Upper lobe of left lung (tissue), 6 donors: ENCODE measurements around the gene KRTAP10-4. TPM values are rescaled to one million over a fixed set of nuclear protein-coding genes. Genes with fewer than 3 reads are reported as not detected.

Experiments
- ATAC-seq, 2 donors: fragments of 200-7000 bp; cut with Tn5 transposase; one replicate each; pipeline ENCODE4 v1.9.1; 2022; ENCODE audit warnings: mild to moderate bottlenecking in 2 of 2, moderate library complexity in 2 of 2; ENCODE audit not compliant: low FRiP score in 2 of 2
- DNase-seq, 2 donors: peaks; one replicate each; pipeline ENCODE4 v3.0.0-alpha.2; 2019 to 2020
- H3K27ac ChIP-seq, 4 donors: fragments of 200-600 bp; sonication (generic); one replicate each; pipeline ENCODE4 v1.5.1; 2016 to 2019
- H3K27me3 ChIP-seq, 4 donors: fragments of 200-600 bp; sonication (generic); one replicate each; pipeline ENCODE4 v1.5.1; 2017 to 2019
- H3K36me3 ChIP-seq, 4 donors: fragments of 200-600 bp; sonication (generic); one replicate each; pipeline ENCODE4 v1.5.1; 2016 to 2019
- H3K4me1 ChIP-seq, 4 donors: fragments of 200-600 bp; sonication (generic); one replicate each; pipeline ENCODE4 v1.5.1; 2018 to 2019
- H3K4me3 ChIP-seq, 4 donors: fragments of 200-600 bp; sonication (generic); one replicate each; pipeline ENCODE4 v1.5.1; 2017 to 2019; ENCODE audit warnings: mild to moderate bottlenecking in 2 of 4, moderate library complexity in 1 of 4
- H3K9me3 ChIP-seq, 4 donors: fragments of 200-600 bp; sonication (generic); one replicate each; pipeline ENCODE4 v1.5.1; 2018 to 2019
- CTCF ChIP-seq, 6 experiments: fragments of 450-650 bp in 4 of 6; fragments of 200-600 bp in 2 of 6; sonication (generic) in 2 of 6; IDR thresholded peaks; one replicate each; pipeline ENCODE4 v1.5.1; 2016 to 2019; ENCODE audit warnings: antibody characterized with exemption in 6 of 6
- EP300 ChIP-seq, 4 donors: sonication (generic); formaldehyde crosslinking; IDR thresholded peaks; one replicate each; pipeline ENCODE4 v1.5.1; 2017; ENCODE audit warnings: antibody characterized with exemption in 4 of 4, control low read depth in 2 of 4
- POLR2A ChIP-seq, 4 donors: fragments of 450-650 bp; IDR thresholded peaks; one replicate each; pipeline ENCODE4 v1.5.1; 2016 to 2017; ENCODE audit warnings: antibody characterized with exemption in 4 of 4, mild to moderate bottlenecking in 2 of 4
- POLR2AphosphoS5 ChIP-seq, 2 donors: sonication (generic); formaldehyde crosslinking; IDR thresholded peaks; one replicate each; pipeline ENCODE4 v1.5.1; 2017; ENCODE audit warnings: antibody characterized with exemption in 2 of 2
- WGBS, 2 donors: methylation state at CpG; one replicate each; pipeline ENCODE4 v1.1.5; 2017 to 2018; 5-methylcytosine and 5-hydroxymethylcytosine counted together
- total RNA-seq, 6 donors: library from RNA; depleted of rRNA in 4 of 6; stranded (reverse); fragments of >200 nt in 4 of 6; gene quantifications; one replicate each; pipeline versions ENCODE4 v1.1.0 to v1.2.1, GENCODE V29; 2016 to 2021
- donor health status: DM: no; HTN: no; CAD: no; lungs with moderate emphysema.
- donor health status: DM: no; HTN: yes; CAD: no; lungs with severe emphysema.

KRTAP10-4 gene
- total RNA-seq, 6 donors from 2014 or later: not detected

DNA sequence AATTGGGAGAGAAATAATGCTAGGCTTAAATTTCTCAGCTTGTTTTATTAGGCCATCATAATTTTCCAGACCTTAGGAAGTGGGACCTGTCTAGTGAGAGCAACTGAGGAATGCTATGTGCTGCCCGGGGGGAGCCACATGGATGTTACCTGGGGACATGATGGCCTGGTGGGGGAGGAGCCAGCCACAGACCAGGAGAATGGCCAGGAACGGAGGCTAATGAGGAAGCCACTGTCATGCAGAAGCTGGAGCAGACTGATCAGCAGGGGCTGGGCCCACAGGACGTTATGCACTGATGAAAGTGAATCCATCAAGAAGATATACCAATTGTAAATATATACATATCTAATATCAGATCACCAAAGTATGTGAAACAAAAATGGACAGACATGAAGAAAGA lies 29.0 kb upstream of the KRTAP10-4 start:
- Histone ChIP-seq H3K4me1 (peaks cover 0 to 5% (median 2%) of the 10 kb centered on the region in 4 donors), H3K27me3 (no peaks in the 10 kb centered on the region), H3K9me3 (peaks cover 3 to 9% (median 7%) of the 10 kb centered on the region in 4 donors), H3K36me3 (no peaks in the 10 kb centered on the region), H3K27ac (no peak overlapping the region), H3K4me3 (no peak overlapping the region)
- no peak for ATAC-seq
- TF ChIP-seq POLR2A (IDR thresholded peaks at IDR 0.05) (no peak), EP300 (IDR thresholded peaks at IDR 0.05) (no peak), POLR2AphosphoS5 (IDR thresholded peaks at IDR 0.05) (no peak), CTCF (IDR thresholded peaks at IDR 0.05) (no peak)
- no peak for DNase-seq
- 77 to 85% methylated on average over 3 of the region's 3 CpGs for WGBS, 2 donors

DNA sequence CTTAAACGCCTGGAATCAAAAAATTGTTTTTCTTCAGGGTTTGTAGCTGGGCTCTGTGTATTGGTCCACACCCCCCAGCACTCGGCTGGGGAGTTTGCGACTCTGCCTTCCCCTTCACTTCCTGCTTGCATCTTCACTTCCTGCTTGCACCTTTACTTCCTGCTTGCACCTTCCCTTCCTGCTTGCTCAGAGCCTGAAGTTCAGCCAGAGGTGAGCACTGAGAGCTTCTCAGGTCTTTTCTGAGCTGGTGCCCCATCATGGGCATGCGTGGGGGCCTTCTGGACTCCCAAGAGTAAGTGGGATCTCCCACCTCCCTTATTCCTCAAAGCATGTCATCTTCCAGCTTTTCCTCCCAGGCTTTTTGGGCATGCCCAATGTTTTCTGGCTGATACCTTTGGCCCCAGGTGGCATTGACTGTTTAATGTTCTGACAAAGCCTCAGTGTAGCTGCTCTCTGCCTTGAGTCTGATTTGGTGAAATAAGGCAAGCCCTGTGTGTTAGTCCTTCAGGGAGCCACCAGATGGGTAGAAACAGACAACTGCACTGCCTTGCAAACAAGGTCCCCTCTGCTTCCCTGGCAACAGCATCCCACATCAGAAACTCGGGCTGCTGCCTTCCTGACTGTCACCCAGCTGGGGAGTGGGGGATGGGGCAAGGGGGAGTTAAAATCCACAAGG lies 25.7 kb upstream of the KRTAP10-4 start:
- DNase-seq (no peak), ATAC-seq (no peak)
- Histone ChIP-seq H3K27ac (no peak overlapping the region), H3K4me1 (peaks cover 0 to 5% (median 2%) of the 10 kb centered on the region in 4 donors), H3K4me3 (no peak overlapping the region), H3K27me3 (no peaks in the 10 kb centered on the region), H3K9me3 (peaks cover under 1 to 9% (median 6%) of the 10 kb centered on the region in 4 donors), H3K36me3 (no peaks in the 10 kb centered on the region)
- TF ChIP-seq POLR2A (IDR thresholded peaks at IDR 0.05): no peak
- no peak for TF ChIP-seq CTCF (IDR thresholded peaks at IDR 0.05)
- TF ChIP-seq EP300 (IDR thresholded peaks at IDR 0.05): no peak
- TF ChIP-seq POLR2AphosphoS5 (IDR thresholded peaks at IDR 0.05): no peak
- 43 to 59% methylated on average over 4 to 5 of the region's 5 CpGs for WGBS, 2 donors

GRCh38 chr21:44548381-44548780 lies 25.1 kb upstream of the KRTAP10-4 start:
- Histone ChIP-seq H3K4me3 (no peak overlapping the region), H3K27ac (no peak overlapping the region), H3K4me1 (peaks cover 0 to 5% (median 2%) of the 10 kb centered on the region in 4 donors), H3K27me3 (no peaks in the 10 kb centered on the region), H3K36me3 (no peaks in the 10 kb centered on the region), H3K9me3 (peaks cover 0 to 9% (median 6%) of the 10 kb centered on the region in 4 donors)
- TF ChIP-seq CTCF (IDR thresholded peaks at IDR 0.05) (no peak), POLR2AphosphoS5 (IDR thresholded peaks at IDR 0.05) (no peak), EP300 (IDR thresholded peaks at IDR 0.05) (no peak), POLR2A (IDR thresholded peaks at IDR 0.05) (no peak)
- 36 to 46% methylated on average over 13 of the region's 13 CpGs for WGBS, 2 donors
- ATAC-seq (no peak), DNase-seq (no peak)

DNA sequence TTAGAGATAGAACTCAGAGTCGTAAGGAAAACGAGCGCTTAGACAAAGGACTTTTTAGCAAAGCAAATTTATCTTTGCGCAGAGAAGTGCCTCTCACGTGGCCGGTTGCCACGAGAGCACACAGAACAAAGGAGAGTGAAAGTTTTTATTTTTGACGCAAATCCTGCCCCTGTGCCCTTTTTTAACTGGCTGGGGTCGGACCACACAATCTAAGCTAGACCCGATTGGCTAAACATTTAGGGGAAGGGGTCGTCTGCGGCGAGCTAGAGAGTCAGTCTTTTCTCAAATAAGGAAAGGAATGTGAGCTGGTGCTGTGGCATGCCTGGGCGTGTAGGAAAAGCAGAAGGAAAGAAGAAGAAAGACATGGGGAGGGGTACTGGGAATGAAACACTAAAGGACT lies 24.6 kb upstream of the KRTAP10-4 start:
- 26 to 35% methylated on average over 14 of the region's 14 CpGs for WGBS, 2 donors
- no peak for DNase-seq
- no peak overlapping the region for H3K27ac ChIP-seq

More for the DNA sequence above, 24.6 kb upstream of the KRTAP10-4 start:
- Histone ChIP-seq H3K9me3 (peaks cover 0 to 8% (median 4%) of the 10 kb centered on the region in 4 donors), H3K4me3 (no peak overlapping the region), H3K27me3 (no peaks in the 10 kb centered on the region), H3K4me1 (peaks cover 0 to 5% (median 2%) of the 10 kb centered on the region in 4 donors), H3K36me3 (no peaks in the 10 kb centered on the region)
- no peak for TF ChIP-seq CTCF (IDR thresholded peaks at IDR 0.05)
- TF ChIP-seq POLR2AphosphoS5 (IDR thresholded peaks at IDR 0.05): no peak
- no peak for TF ChIP-seq EP300 (IDR thresholded peaks at IDR 0.05)
- TF ChIP-seq POLR2A (IDR thresholded peaks at IDR 0.05): no peak
- no peak for ATAC-seq
